HG03575 (cell line): ENCODE data around the gene TYMP.
"Not testable (repeated sequence)": the region's sequence is repeated elsewhere in the genome, so short reads cannot be mapped to it uniquely, and the experiment has no call there.

Source experiments
- ATAC-seq: cut with Tn5 transposase; IDR thresholded peaks from one replicate; pipeline ENCODE4 v1.9.1; 2021; ENCODE audit not compliant: unreplicated experiment, insufficient number of reproducible peaks, low FRiP score; ENCODE audit errors: extremely low read depth

The TYMP gene

GRCh38 chr22:50526834-50527801 is 2.7 kb downstream of the TYMP start:
- no peak for ATAC-seq

GRCh38 chr22:50526108-50526833 is 3.5 kb downstream of the TYMP start:
- ATAC-seq = no peak

- no peak for ATAC-seq
Measured at GRCh38 chr22:50525858-50526107, 4.0 kb downstream of the TYMP start.

GRCh38 chr22:50525104-50525857 is 4.5 kb downstream of the TYMP start, which contains the start of gene SCO2:
SCO2 (minus strand) TSS chr22:50525598; CDS start chr22:50524411, 1,187 bp downstream.
- no peak for ATAC-seq

- no peak for ATAC-seq
Measured at GRCh38 chr22:50524676-50525103, 5.1 kb downstream of the TYMP start.

GRCh38 chr22:50523806-50524675 is 5.8 kb downstream of the TYMP start:
- no peak for ATAC-seq

GRCh38 chr22:50523458-50523805 is 6.4 kb downstream of the TYMP start:
- ATAC-seq = no peak

GRCh38 chr22:50522806-50523438 is 6.9 kb downstream of the TYMP start:
- ATAC-seq = no peak

GRCh38 chr22:50522208-50522805 is 7.5 kb downstream of the TYMP start:
- no peak for ATAC-seq

GRCh38 chr22:50521710-50522109 is 8.1 kb downstream of the TYMP start:
- no peak for ATAC-seq

- no peak for ATAC-seq
Measured at GRCh38 chr22:50520826-50521453, 8.9 kb downstream of the TYMP start.

- ATAC-seq = not testable (repeated sequence)
Measured at GRCh38 chr22:50520184-50520583, 9.6 kb downstream of the TYMP start.

- ATAC-seq = no peak
Measured at GRCh38 chr22:50519151-50519550, 10.7 kb downstream of the TYMP start.

- ATAC-seq = no peak
Measured at GRCh38 chr22:50518606-50519005, 11.2 kb downstream of the TYMP start.

GRCh38 chr22:50517495-50518260 is 12.1 kb downstream of the TYMP start:
- no peak for ATAC-seq

GRCh38 chr22:50516891-50517290 is 12.9 kb downstream of the TYMP start:
- no peak for ATAC-seq

GRCh38 chr22:50516068-50516467 is 13.7 kb downstream of the TYMP start:
- no peak for ATAC-seq
